SU-DHL-6 (cell line): Measurements from ENCODE around the gene HSPA12A.

ENCODE experiments used
- CTCF ChIP-seq: fragments of 200-600 bp; sonication (generic); IDR thresholded peaks from one replicate; pipeline ENCODE4 v1.5.1; 2017; ENCODE audit warnings: antibody characterized with exemption, mild to moderate bottlenecking, low read length, moderate library complexity; ENCODE audit not compliant: insufficient read depth, poor library complexity, severe bottlenecking
- EZH2phosphoT487 ChIP-seq: fragments of 200-600 bp; sonication (generic), shearing (Covaris generic); conservative IDR thresholded peaks from 2 replicates; pipeline ENCODE4 v1.6.1; 2018; ENCODE audit warnings: mild to moderate bottlenecking, antibody characterized with exemption, low read length, moderate library complexity, mixed read lengths

GRCh38 chr10:116740971-116741370 is 1.4 kb downstream of the HSPA12A start:
- TF ChIP-seq CTCF = no peak
- TF ChIP-seq EZH2phosphoT487 = no peak
